OCI-LY7 (cell line): ENCODE measurements around the gene ACVR1. TPM values are rescaled to one million over a fixed set of nuclear protein-coding genes. Genes with fewer than 3 reads are reported as not detected.

Experiments
- Bru-seq: library from RNA; stranded (reverse); fragments of 400-500 nt; gene quantifications from one replicate; lab custom pipeline; 2021; lab: Mats Ljungman, UMichigan
- BruChase-seq, 2 experiments: library from RNA; stranded (reverse); fragments of 400-500 nt; gene quantifications; one replicate each; lab custom pipeline; 2021; lab: Mats Ljungman, UMichigan
- BruUV-seq: library from RNA; stranded (reverse); fragments of 400-500 nt; replicated peaks from 2 replicates; lab custom pipeline; 2021; lab: Mats Ljungman, UMichigan
- CTCF ChIA-PET: fragments of 300-600 bp; sonication (Branson Sonifier 250); formaldehyde crosslinking; loops from one replicate; lab custom pipeline; 2022; ENCODE audit warnings: antibody characterized with exemption; ENCODE audit not compliant: unreplicated experiment; lab: Charles Lee
- POLR2A ChIA-PET: fragments of 300-600 bp; sonication (Branson Sonifier 250); formaldehyde crosslinking; loops from one replicate; lab custom pipeline; 2022; ENCODE audit warnings: antibody characterized with exemption; lab: Charles Lee
- DNase-seq: peaks from one replicate; pipeline ENCODE4 v3.0.0-alpha.2; 2015; ENCODE audit warnings: low spot score
- H2AFZ ChIP-seq: fragments of 200-600 bp; sonication (generic), shearing (Covaris generic); 2 replicates; pipeline ENCODE4 v1.6.1; 2014; ENCODE audit warnings: mild to moderate bottlenecking, antibody characterized with exemption, low read length, moderate library complexity
- H3K27ac ChIP-seq: fragments of 200-600 bp; sonication (generic); 2 replicates; pipeline ENCODE4 v1.5.1; 2014; ENCODE audit warnings: mixed run types, low read depth, mild to moderate bottlenecking, moderate library complexity, low read length, inconsistent platforms; ENCODE audit not compliant: poor library complexity, severe bottlenecking
- H3K36me3 ChIP-seq: fragments of 200-600 bp; sonication (generic); 2 replicates; pipeline ENCODE4 v1.6.1; 2014; ENCODE audit warnings: mild to moderate bottlenecking, antibody characterized with exemption, low read length, moderate library complexity, mixed read lengths; ENCODE audit not compliant: insufficient read depth
- H3K4me1 ChIP-seq: fragments of 200-600 bp; sonication (generic); 2 replicates; pipeline ENCODE4 v1.5.1; 2014; ENCODE audit warnings: mild to moderate bottlenecking, low read length; ENCODE audit not compliant: insufficient read depth, poor library complexity, severe bottlenecking
- H3K4me2 ChIP-seq: fragments of 200-600 bp; sonication (generic); 2 replicates; pipeline ENCODE4 v1.6.1; 2014; ENCODE audit warnings: mild to moderate bottlenecking, low read length
- H3K4me3 ChIP-seq: fragments of 200-600 bp; sonication (generic); 2 replicates; pipeline ENCODE4 v1.5.1; 2014; ENCODE audit warnings: mild to moderate bottlenecking, low read depth, low read length; ENCODE audit not compliant: poor library complexity, severe bottlenecking
- H3K79me2 ChIP-seq: fragments of 200-600 bp; sonication (generic); 2 replicates; pipeline ENCODE4 v1.6.1; 2016; ENCODE audit warnings: low read depth, mild to moderate bottlenecking, low read length, moderate library complexity, mixed read lengths; ENCODE audit not compliant: insufficient read depth
- H3K9me2 ChIP-seq: fragments of 200-600 bp; sonication (generic); 2 replicates; pipeline ENCODE4 v1.6.1; 2016; ENCODE audit warnings: mild to moderate bottlenecking, low read length, mixed read lengths; ENCODE audit not compliant: insufficient read depth
- H3K9me3 ChIP-seq: fragments of 200-600 bp; sonication (generic); 2 replicates; pipeline ENCODE4 v1.6.1; 2014; ENCODE audit warnings: mild to moderate bottlenecking, mixed run types, low read length, mixed read lengths
- H4K20me1 ChIP-seq: fragments of 200-600 bp; sonication (generic); 2 replicates; pipeline ENCODE4 v1.6.1; 2014; ENCODE audit warnings: mild to moderate bottlenecking, antibody characterized with exemption, low read length, moderate library complexity, mixed read lengths; ENCODE audit not compliant: insufficient read depth
- EZH2phosphoT487 ChIP-seq: fragments of 200-600 bp; sonication (generic); IDR thresholded peaks from 2 replicates; pipeline ENCODE4 v1.6.1; 2018; ENCODE audit warnings: low read depth, borderline replicate concordance, mild to moderate bottlenecking, mixed run types, antibody characterized with exemption, low read length, moderate library complexity, mixed read lengths
- intact Hi-C: fragments of 100-400 bp; cut with micrococcal nuclease; formaldehyde crosslinking; loops from one replicate; pipeline ENCODE4 v1.10.0; 2022; ENCODE audit not compliant: unreplicated experiment
- long read RNA-seq: library from polyadenylated mRNA; stranded (forward); transcript quantifications from one replicate; pipeline ENCODE4 v2.0.0, GENCODE V29; 2022
- total RNA-seq, 2 experiments: library from RNA; depleted of rRNA in 1 of 2; stranded (reverse); fragments of >200 nt in 1 of 2; shearing (Covaris generic) in 1 of 2; gene quantifications; 2 replicates each; pipeline ENCODE4 v1.2.3, GENCODE V29; 2014 to 2022
- TF ChIP-seq, protein P1 (sequence below): fragments of 200-600 bp; sonication (generic); conservative IDR thresholded peaks from 2 replicates; pipeline ENCODE4 v1.5.1; 2014; ENCODE audit warnings: mild to moderate bottlenecking, antibody characterized with exemption, low read length, moderate library complexity, mixed read lengths

The ACVR1 gene
- 0.13 and 1.6 TPM in 2 replicates for total RNA-seq (2014; rRNA removed; shearing (Covaris generic))
- total RNA-seq (2022), result 2.7 and 3.9 TPM in 2 replicates
- Bru-seq, nascent RNA, result percentile 48 among the genes with signal in this experiment
- BruChase-seq, experiment 1, labeled RNA remaining after a 6-hour chase, result percentile 54 among the genes with signal in this experiment
- percentile 52 among the genes with signal in this experiment for BruChase-seq, experiment 2, labeled RNA remaining after a 2-hour chase
- long read RNA-seq, partial matches to known transcripts, result 0 of 2 reads
- long read RNA-seq, other reads (novel, unspliced or antisense), result 0 of 2 reads

DNA sequence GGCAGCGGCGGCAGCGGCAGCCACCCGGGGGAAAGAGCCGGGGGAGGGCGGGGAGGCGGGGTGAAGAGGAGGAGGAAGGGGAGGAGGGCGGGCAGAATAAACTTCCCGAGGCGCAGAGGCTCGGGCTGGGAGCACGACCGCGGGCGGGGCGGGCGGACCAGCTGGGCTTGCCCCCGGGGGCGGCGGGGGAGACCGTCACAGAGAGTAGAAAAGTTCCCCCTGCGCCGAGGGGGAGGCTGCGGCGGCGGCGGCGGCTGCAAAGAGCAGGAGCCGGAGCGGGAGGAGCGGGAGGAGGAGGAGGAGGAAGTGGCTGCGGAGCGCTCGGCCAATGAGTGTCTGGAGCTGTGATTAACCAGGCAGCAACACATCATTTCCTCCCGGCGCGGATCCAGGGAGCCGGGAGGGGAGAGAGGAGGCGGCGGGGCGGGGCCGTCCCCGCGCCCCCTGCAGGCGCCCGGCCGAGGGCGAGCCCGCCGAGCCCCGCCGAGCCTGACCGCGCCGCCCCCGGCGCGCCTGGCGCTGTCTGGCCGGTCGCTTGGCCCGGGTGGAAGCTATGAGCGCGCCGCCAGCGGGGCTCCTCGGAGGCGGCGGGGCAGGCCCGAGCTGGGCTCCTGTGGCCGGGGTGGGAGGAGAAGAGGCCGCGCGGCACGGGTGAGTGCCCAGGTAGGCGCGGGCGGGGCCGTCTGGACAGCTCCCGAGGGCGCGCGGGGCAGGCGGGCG, at the start of gene ACVR1:
ACVR1 (minus strand) TSS at position 265 of the 720 bp plus-strand sequence. CDS start 76,837 bp downstream, outside the sequence.
- TF ChIP-seq, protein P1, sequence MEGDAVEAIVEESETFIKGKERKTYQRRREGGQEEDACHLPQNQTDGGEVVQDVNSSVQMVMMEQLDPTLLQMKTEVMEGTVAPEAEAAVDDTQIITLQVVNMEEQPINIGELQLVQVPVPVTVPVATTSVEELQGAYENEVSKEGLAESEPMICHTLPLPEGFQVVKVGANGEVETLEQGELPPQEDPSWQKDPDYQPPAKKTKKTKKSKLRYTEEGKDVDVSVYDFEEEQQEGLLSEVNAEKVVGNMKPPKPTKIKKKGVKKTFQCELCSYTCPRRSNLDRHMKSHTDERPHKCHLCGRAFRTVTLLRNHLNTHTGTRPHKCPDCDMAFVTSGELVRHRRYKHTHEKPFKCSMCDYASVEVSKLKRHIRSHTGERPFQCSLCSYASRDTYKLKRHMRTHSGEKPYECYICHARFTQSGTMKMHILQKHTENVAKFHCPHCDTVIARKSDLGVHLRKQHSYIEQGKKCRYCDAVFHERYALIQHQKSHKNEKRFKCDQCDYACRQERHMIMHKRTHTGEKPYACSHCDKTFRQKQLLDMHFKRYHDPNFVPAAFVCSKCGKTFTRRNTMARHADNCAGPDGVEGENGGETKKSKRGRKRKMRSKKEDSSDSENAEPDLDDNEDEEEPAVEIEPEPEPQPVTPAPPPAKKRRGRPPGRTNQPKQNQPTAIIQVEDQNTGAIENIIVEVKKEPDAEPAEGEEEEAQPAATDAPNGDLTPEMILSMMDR, result no peak; the same call in 1 of the 2 replicates
- TF ChIP-seq EZH2phosphoT487, result no peak
- H3K9me2 ChIP-seq, result no peaks in the 10 kb centered on the region
- DNase-seq, result peak; percentile 87
- H3K4me2 ChIP-seq, result peak within 1 kb of the TSS; percentile 84
- peaks cover 15% of the 10 kb centered on the region for H3K4me1 ChIP-seq
- peak within 1 kb of the TSS; percentile 85 for H3K4me3 ChIP-seq
- ChIA-PET CTCF (interaction anchor here (0.6 kb wide), 1 partner anchor 601 kb away, joined by 6 read pairs; no protein-coding TSS in a partner anchor), POLR2A (interaction anchor here (0.5 to 1.6 kb wide), 11 partner anchors 8 to 733 kb away, joined by 3 to 11 read pairs (median 4); no protein-coding TSS in a partner anchor)
- no peak within 1 kb of the TSS for H3K27ac ChIP-seq
- H2AFZ ChIP-seq, result peak within 1 kb of the TSS; percentile 86
- intact Hi-C loops, result loop anchor here (5.0 to 10.0 kb wide), 4 partner anchors 381 to 1839 kb away; partner anchors contain the start of genes CCDC148, MARCHF7, PKP4 and WDSUB1
- H3K36me3 ChIP-seq, result no peaks in the 10 kb centered on the region
- no peaks in the 10 kb centered on the region for H4K20me1 ChIP-seq
- H3K79me2 ChIP-seq, result no peaks in the 10 kb centered on the region
- no peaks in the 10 kb centered on the region for H3K9me3 ChIP-seq
- BruUV-seq, result no TSS peak

DNA sequence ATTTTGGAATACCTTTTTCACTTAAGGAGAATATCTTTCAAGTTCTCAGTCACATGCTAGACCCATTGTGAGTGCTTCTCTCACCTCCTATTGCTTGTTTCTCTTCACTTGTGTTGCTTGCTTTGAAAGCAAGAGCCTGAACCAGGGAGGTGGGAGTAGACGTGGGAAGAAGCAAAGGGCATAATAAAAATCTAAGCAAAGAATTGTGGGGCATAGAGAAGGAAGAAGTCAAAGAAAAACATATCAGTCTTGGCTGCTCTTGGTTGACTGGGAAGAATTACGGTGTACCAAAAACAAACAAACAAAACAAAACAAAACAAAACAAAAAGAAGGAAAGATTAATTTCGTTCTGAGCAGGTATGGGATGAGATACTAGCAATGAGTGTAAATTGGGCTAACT, 48.9 kb upstream of the ACVR1 start:
- Histone ChIP-seq H3K4me2 (no peak overlapping the region), H2AFZ (no peak overlapping the region), H3K27ac (no peak overlapping the region), H3K79me2 (no peaks in the 10 kb centered on the region), H3K9me2 (no peaks in the 10 kb centered on the region), H3K9me3 (no peaks in the 10 kb centered on the region), H3K4me1 (no peaks in the 10 kb centered on the region), H3K4me3 (no peak overlapping the region), H3K36me3 (no peaks in the 10 kb centered on the region), H4K20me1 (no peaks in the 10 kb centered on the region)
- CTCF ChIA-PET, result no interaction called here
- TF ChIP-seq EZH2phosphoT487, result no peak
- TF ChIP-seq, protein P1, result no peak
- BruUV-seq, result no TSS peak
- DNase-seq, result no peak
- POLR2A ChIA-PET, result no interaction called here
- intact Hi-C loops, result no loop called here
